K562 (cell line): ENCODE measurements around the gene UNC5C. TPM values are rescaled to one million over a fixed set of nuclear protein-coding genes. Genes with fewer than 3 reads are reported as not detected.

Experiments
- ATAC-seq: fragments of 200-7000 bp; cut with Tn5 transposase; 3 replicates; pipeline ENCODE4 v1.9.1; 2020; ENCODE audit warnings: moderate library complexity
- BruUV-seq: library from RNA; stranded (reverse); fragments of 400-500 nt; replicated peaks from 2 replicates; lab custom pipeline; 2021; lab: Mats Ljungman, UMichigan
- CTCF ChIA-PET: fragments of 300-600 bp; formaldehyde crosslinking; extraction: SDS; loops from one replicate; lab custom pipeline; 2021; ENCODE audit warnings: low intra/inter-chr PET ratio; lab: Yijun Ruan, JAX
- POLR2A ChIA-PET: fragments of 300-600, 350-650 bp; sonication (Branson Sonifier 250); formaldehyde crosslinking; extraction: SDS; loops from one replicate; lab custom pipeline; 2021; ENCODE audit warnings: antibody characterized with exemption, inconsistent platforms; lab: Yijun Ruan, JAX
- DNase-seq, 4 experiments: peaks; one replicate each; pipeline versions ENCODE4 v3.0.0 to v3.0.0-alpha.2; 2011 to 2018; ENCODE audit warnings: low spot score in 3 of 4, mixed read lengths in 3 of 4; ENCODE audit errors: extremely low read depth in 1 of 4
- FAIRE-seq: peaks from 2 replicates; lab custom pipeline; 2011; peaks lifted over from hg19 to GRCh38; lab: Jason Lieb, UNC
- H2AFZ ChIP-seq: 2 replicates; pipeline ENCODE4 v1.6.0; 2011; ENCODE audit warnings: low read depth, low read length, control low read depth, inconsistent platforms
- H3K27ac ChIP-seq: fragments of 200-600 bp; 3 replicates; pipeline ENCODE4 v1.8.0; 2011; ENCODE audit warnings: low read depth, mild to moderate bottlenecking, control low read depth, inconsistent platforms, low read length, moderate library complexity, mixed read lengths; ENCODE audit errors: extremely low read depth
- H3K27me3 ChIP-seq, 2 experiments: fragments of 300-600 bp in 1 of 2; 2 replicates in 1 of 2; 3 replicates in 1 of 2; pipeline versions ENCODE4 v1.6.0 to v1.8.0; 2011; ENCODE audit warnings: inconsistent platforms in 2 of 2, low read length in 2 of 2, mild to moderate bottlenecking in 1 of 2, mixed read lengths in 1 of 2, moderate library complexity in 1 of 2; ENCODE audit not compliant: control insufficient read depth in 2 of 2, insufficient read depth in 2 of 2
- H3K36me3 ChIP-seq: fragments of 300-600 bp; 3 replicates; pipeline ENCODE4 v1.8.0; 2011; ENCODE audit warnings: mild to moderate bottlenecking, low read length, inconsistent platforms; ENCODE audit not compliant: control insufficient read depth, insufficient read depth
- H3K4me1 ChIP-seq, 2 experiments: fragments of 200-600 bp in 1 of 2; replicated peaks in 1 of 2; 2 replicates in 1 of 2; 3 replicates in 1 of 2; pipeline versions ENCODE4 v1.5.1 to v1.8.0; 2011; ENCODE audit warnings: inconsistent platforms in 2 of 2, low read length in 2 of 2, mild to moderate bottlenecking in 1 of 2, mixed read lengths in 1 of 2, moderate library complexity in 1 of 2; ENCODE audit not compliant: control insufficient read depth in 2 of 2, insufficient read depth in 2 of 2
- H3K4me2 ChIP-seq: 2 replicates; pipeline ENCODE4 v1.6.1; 2011; ENCODE audit warnings: low read length, control low read depth, inconsistent platforms, mixed read lengths; ENCODE audit not compliant: insufficient read depth
- H3K4me3 ChIP-seq: fragments of 200-600 bp; sonication (generic), shearing (Covaris generic); 2 replicates; pipeline ENCODE4 v1.5.1; 2016; ENCODE audit warnings: control low read depth, inconsistent platforms
- H3K79me2 ChIP-seq: fragments of 200-600 bp; 3 replicates; pipeline ENCODE4 v1.8.0; 2011; ENCODE audit warnings: low read length, inconsistent platforms; ENCODE audit not compliant: control insufficient read depth, insufficient read depth
- H3K9ac ChIP-seq, 2 experiments: 2 replicates each; pipeline versions ENCODE4 v1.6.0 to v1.6.1; 2011; ENCODE audit warnings: low read depth in 2 of 2, low read length in 2 of 2, control low read depth in 1 of 2, inconsistent platforms in 1 of 2, mild to moderate bottlenecking in 1 of 2, mixed read lengths in 1 of 2; ENCODE audit not compliant: insufficient read depth in 1 of 2
- H3K9me1 ChIP-seq: one replicate; pipeline ENCODE4 v1.6.0; 2011; ENCODE audit warnings: inconsistent platforms, mild to moderate bottlenecking, low read length, moderate library complexity; ENCODE audit not compliant: control insufficient read depth, insufficient read depth
- H3K9me3 ChIP-seq: replicated peaks from 2 replicates; pipeline ENCODE4 v1.5.1; 2011; ENCODE audit warnings: low read depth, low read length, inconsistent platforms; ENCODE audit not compliant: control insufficient read depth, insufficient read depth
- H4K20me1 ChIP-seq: replicated peaks from 2 replicates; pipeline ENCODE4 v1.6.1; 2011; ENCODE audit warnings: low read length, inconsistent platforms, mixed read lengths; ENCODE audit not compliant: control insufficient read depth, insufficient read depth
- BRF1 ChIP-seq: IDR thresholded peaks from 3 replicates; pipeline ENCODE4 v1.6.1; 2011; ENCODE audit warnings: borderline replicate concordance, mild to moderate bottlenecking; ENCODE audit not compliant: insufficient read length; ENCODE audit errors: extremely low read depth
- DNMT1 ChIP-seq: fragments of 450-650 bp; IDR thresholded peaks from 2 replicates; pipeline ENCODE4 v1.6.1; 2016; ENCODE audit warnings: antibody characterized with exemption, mild to moderate bottlenecking
- KLF13 ChIP-seq: fragments of 450-650 bp; IDR thresholded peaks from 2 replicates; pipeline ENCODE4 v1.6.1; 2016; ENCODE audit warnings: missing genetic modification characterization, low read depth, mild to moderate bottlenecking, missing compliant biosample characterization, moderate library complexity, borderline replicate concordance
- SMARCE1 ChIP-seq: fragments of 450-650 bp; IDR thresholded peaks from 2 replicates; pipeline ENCODE4 v1.7.1; 2016; ENCODE audit warnings: mild to moderate bottlenecking
- SP2 ChIP-seq: IDR thresholded peaks from 2 replicates; pipeline ENCODE4 v1.6.1; 2011; ENCODE audit warnings: mild to moderate bottlenecking, low read depth, low read length, moderate library complexity; ENCODE audit not compliant: poor library complexity, severe bottlenecking; ENCODE audit errors: extremely low read depth
- SREBF1 ChIP-seq: fragments of 150-350 bp; IDR thresholded peaks from 2 replicates; pipeline ENCODE4 v1.6.1; 2014; ENCODE audit warnings: antibody characterized with exemption, low read depth, low read length, borderline replicate concordance
- ZNF589 ChIP-seq: fragments of 200-800 bp; sonication (Bioruptor generic); IDR thresholded peaks from 2 replicates; pipeline ENCODE4 v1.6.1; 2016; ENCODE audit warnings: low read depth, missing genetic modification characterization, missing compliant biosample characterization
- ZNF717 ChIP-seq: fragments of 250-450 bp; sonication (Bioruptor Pico); IDR thresholded peaks from 2 replicates; pipeline ENCODE4 v1.5.0; 2021
- WGBS: fragments of 100-300 bp; shearing (Covaris generic); methylation state at CpG from one replicate; pipeline ENCODE4 v1.1.6; 2016; ENCODE audit warnings: low coverage, mixed read lengths; ENCODE audit not compliant: insufficient coverage; ENCODE audit errors: missing lambda C conversion rate; 5-methylcytosine and 5-hydroxymethylcytosine counted together
- in situ Hi-C: fragments of 300-500 bp; cut with MboI; formaldehyde crosslinking; loops from 4 replicates; pipeline ENCODE4 v1.15.0; 2018; ENCODE audit warnings: inconsistent platforms, mixed read lengths
- intact Hi-C: fragments of 100-400 bp; cut with micrococcal nuclease; formaldehyde crosslinking; loops from 2 replicates; pipeline ENCODE4 v1.14.2; 2022
- polyA plus RNA-seq, 8 experiments: library from polyadenylated mRNA; depleted of rRNA in 4 of 8; stranded (reverse) in 5 of 8; unstranded in 3 of 8; fragments of >200 nt; fragmentation: Nextera tagmentation in 2 of 8; fragmentation: Illumina TruSeq in 1 of 8; extraction: Ambion mirVana in 2 of 8; extraction: Trizol in 1 of 8; gene quantifications; 2 replicates each; pipeline versions ENCODE4 v1.2.1 to v1.2.3, GENCODE V29; 2011 to 2014; ENCODE audit warnings: inconsistent platforms in 1 of 8, missing spikeins in 1 of 8
- total RNA-seq, 7 experiments: library from RNA; depleted of rRNA in 6 of 7; stranded (reverse); fragments of >200 nt in 6 of 7; fragmentation: Illumina TruSeq in 2 of 7; extraction: Trizol in 2 of 7; gene quantifications; 2 replicates each; pipeline versions ENCODE4 v1.2.1 to v1.2.3, GENCODE V29; 2011 to 2021; ENCODE audit warnings: low replicate concordance in 1 of 7
- TF ChIP-seq, protein P1 (sequence below), 2 experiments: fragments of 450-650 bp; IDR thresholded peaks; 2 replicates each; pipeline ENCODE4 v1.6.1; 2016; ENCODE audit warnings: mild to moderate bottlenecking in 2 of 2, borderline replicate concordance in 1 of 2, low read depth in 1 of 2, moderate library complexity in 1 of 2
- TF ChIP-seq, protein P2 (sequence below), 3 experiments: fragments of 200-800 bp in 1 of 3; fragments of 250-450 bp in 1 of 3; fragments of 450-650 bp in 1 of 3; sonication (Bioruptor Pico) in 1 of 3; sonication (Bioruptor generic) in 1 of 3; formaldehyde crosslinking in 1 of 3; IDR thresholded peaks; 2 replicates each; pipeline versions ENCODE4 v1.6.1 to v1.8.0; 2016 to 2022; ENCODE audit warnings: mild to moderate bottlenecking in 2 of 3, missing genetic modification characterization in 2 of 3, missing compliant biosample characterization in 1 of 3, moderate library complexity in 1 of 3

The UNC5C gene
- total and polyA plus RNA-seq, 9 of the 15 experiments (the other 6 are each of a cell fraction or from before 2014, with no cell fraction given) = under 0.01 to 0.10 (median 0.03) TPM; not detected in 1

DNA sequence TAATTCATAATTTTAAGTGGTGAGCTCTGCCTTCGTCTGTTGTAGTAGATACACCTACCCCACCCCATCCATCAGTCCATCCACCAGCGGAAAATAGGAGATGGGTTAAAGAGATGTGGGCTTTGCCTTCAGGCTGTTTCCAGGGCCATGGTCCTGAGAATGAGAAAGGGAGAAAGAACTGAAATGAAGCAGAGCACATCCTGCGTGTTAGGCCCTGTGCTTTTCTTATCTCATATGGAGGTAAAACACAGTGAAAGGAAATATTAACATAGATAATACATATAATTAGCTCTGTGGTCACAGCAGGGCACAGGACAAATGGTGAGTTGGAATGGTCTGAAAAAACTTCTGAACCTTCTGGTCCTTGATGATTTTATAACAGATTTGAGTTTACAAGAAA, 397.5 kb downstream of the UNC5C start:
- H3K4me1 ChIP-seq = no peaks in the 10 kb centered on the region
- no peak for ATAC-seq
- H3K36me3 ChIP-seq = no peaks in the 10 kb centered on the region
- in situ Hi-C loops = loop anchor here (25.0 kb wide), 1 partner anchor 361 kb away; no protein-coding TSS in a partner anchor
- H3K9me3 ChIP-seq = no peaks in the 10 kb centered on the region
- no peak for DNase-seq
- no peaks in the 10 kb centered on the region for H4K20me1 ChIP-seq
- H3K9me1 ChIP-seq = no peaks in the 10 kb centered on the region
- CTCF ChIA-PET = no interaction called here
- intact Hi-C loops = no loop called here
- WGBS = 3% methylated on average over 3 of the region's 3 CpGs
- H3K79me2 ChIP-seq = no peaks in the 10 kb centered on the region
- no peak overlapping the region for H3K4me3 ChIP-seq
- H3K4me2 ChIP-seq = no peak overlapping the region
- H2AFZ ChIP-seq = no peak overlapping the region
- no peak overlapping the region for H3K27ac ChIP-seq
- no peak for FAIRE-seq
- no peak overlapping the region for H3K9ac ChIP-seq
- no peaks in the 10 kb centered on the region for H3K27me3 ChIP-seq
- no TSS peak for BruUV-seq
- POLR2A ChIA-PET = no interaction called here
- TF ChIP-seq SREBF1 (no peak), KLF13 (tag) (no peak), SMARCE1 (no peak), ZNF589 (no peak), BRF1 (no peak), ZNF717 (CRISPR knock-in tag) (no peak), SP2 (no peak), DNMT1 (no peak)
- TF ChIP-seq, protein P1, sequence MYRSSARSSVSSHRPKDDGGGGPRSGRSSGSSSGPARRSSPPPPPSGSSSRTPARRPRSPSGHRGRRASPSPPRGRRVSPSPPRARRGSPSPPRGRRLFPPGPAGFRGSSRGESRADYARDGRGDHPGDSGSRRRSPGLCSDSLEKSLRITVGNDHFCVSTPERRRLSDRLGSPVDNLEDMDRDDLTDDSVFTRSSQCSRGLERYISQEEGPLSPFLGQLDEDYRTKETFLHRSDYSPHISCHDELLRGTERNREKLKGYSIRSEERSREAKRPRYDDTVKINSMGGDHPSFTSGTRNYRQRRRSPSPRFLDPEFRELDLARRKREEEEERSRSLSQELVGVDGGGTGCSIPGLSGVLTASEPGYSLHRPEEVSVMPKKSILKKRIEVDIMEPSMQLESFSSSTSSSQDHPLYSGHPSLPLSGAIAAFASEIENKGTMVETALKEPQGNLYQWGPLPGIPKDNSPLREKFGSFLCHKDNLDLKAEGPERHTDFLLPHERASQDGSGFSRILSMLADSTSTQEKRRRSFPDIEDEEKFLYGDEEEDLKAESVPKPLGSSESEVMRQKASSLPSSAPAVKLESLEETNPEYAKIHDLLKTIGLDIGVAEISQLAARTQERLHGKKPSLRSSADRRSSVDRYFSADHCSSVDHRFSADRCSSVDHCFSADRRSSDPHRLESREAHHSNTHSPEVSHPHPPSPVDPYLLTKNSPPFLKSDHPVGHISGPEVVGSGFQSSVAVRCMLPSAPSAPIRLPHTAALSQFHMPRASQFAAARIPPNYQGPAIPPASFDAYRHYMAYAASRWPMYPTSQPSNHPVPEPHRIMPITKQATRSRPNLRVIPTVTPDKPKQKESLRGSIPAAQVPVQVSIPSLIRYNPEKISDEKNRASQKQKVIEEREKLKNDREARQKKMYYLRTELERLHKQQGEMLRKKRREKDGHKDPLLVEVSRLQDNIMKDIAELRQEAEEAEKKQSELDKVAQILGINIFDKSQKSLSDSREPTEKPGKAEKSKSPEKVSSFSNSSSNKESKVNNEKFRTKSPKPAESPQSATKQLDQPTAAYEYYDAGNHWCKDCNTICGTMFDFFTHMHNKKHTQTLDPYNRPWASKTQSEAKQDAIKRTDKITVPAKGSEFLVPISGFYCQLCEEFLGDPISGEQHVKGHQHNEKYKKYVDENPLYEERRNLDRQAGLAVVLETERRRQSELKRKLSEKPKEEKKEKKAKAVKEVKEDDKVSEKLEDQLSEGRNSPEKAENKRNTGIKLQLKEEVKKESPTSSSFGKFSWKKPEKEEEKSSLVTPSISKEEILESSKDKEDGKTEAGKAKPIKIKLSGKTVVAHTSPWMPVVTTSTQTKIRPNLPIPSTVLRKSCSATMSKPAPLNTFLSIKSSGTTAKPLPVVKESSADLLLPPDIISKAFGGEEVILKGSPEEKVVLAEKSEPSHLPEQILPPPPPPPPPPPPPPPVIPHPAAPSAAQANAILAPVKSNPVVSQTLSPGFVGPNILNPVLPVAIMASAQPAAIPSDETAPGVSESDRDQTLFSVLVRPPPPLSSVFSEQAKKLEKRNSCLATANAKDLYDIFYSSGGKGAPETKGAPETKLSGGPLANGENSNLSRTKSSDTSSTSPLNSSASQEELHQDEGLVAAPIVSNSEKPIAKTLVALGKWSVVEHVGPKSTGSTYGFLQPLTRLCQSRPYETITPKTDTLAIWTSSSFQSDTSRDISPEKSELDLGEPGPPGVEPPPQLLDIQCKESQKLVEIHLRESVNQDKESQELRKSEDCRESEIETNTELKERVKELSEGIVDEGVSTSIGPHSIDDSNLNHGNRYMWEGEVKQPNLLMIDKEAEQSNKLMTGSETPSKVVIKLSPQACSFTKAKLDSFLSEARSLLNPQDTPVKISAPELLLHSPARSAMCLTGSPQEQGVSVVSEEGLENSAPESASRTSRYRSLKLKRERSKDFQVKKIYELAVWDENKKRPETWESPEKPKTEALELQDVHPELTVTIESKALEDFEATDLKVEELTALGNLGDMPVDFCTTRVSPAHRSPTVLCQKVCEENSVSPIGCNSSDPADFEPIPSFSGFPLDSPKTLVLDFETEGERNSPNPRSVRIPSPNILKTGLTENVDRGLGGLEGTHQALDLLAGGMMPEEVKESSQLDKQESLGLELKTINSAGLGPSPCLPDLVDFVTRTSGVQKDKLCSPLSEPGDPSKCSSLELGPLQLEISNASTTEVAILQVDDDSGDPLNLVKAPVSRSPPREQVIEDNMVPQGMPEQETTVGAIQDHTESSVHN (IDR thresholded peaks at IDR 0.05; ENCODE audit: borderline replicate concordance in 1 of 2, low read depth in 1 of 2) = no peak
- TF ChIP-seq, protein P2, sequence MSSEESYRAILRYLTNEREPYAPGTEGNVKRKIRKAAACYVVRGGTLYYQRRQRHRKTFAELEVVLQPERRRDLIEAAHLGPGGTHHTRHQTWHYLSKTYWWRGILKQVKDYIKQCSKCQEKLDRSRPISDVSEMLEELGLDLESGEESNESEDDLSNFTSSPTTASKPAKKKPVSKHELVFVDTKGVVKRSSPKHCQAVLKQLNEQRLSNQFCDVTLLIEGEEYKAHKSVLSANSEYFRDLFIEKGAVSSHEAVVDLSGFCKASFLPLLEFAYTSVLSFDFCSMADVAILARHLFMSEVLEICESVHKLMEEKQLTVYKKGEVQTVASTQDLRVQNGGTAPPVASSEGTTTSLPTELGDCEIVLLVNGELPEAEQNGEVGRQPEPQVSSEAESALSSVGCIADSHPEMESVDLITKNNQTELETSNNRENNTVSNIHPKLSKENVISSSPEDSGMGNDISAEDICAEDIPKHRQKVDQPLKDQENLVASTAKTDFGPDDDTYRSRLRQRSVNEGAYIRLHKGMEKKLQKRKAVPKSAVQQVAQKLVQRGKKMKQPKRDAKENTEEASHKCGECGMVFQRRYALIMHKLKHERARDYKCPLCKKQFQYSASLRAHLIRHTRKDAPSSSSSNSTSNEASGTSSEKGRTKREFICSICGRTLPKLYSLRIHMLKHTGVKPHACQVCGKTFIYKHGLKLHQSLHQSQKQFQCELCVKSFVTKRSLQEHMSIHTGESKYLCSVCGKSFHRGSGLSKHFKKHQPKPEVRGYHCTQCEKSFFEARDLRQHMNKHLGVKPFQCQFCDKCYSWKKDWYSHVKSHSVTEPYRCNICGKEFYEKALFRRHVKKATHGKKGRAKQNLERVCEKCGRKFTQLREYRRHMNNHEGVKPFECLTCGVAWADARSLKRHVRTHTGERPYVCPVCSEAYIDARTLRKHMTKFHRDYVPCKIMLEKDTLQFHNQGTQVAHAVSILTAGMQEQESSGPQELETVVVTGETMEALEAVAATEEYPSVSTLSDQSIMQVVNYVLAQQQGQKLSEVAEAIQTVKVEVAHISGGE (CRISPR knock-in tag; IDR thresholded peaks at IDR 0.05) = no peak
